Esophagus (tissue), 2 donors: ENCODE results near the gene CDC5L. TPM values are rescaled to one million over a fixed set of nuclear protein-coding genes. Genes with fewer than 3 reads are reported as not detected.

Experiments
- H3K27ac ChIP-seq, 2 donors: one replicate each; pipeline ENCODE4 v1.5.1; 2013; ENCODE audit warnings: low read depth in 2 of 2, mild to moderate bottlenecking in 2 of 2, inconsistent platforms in 1 of 2, low read length in 1 of 2, moderate library complexity in 1 of 2
- H3K27me3 ChIP-seq, 2 donors: one replicate each; pipeline ENCODE4 v1.6.1; 2013; ENCODE audit warnings: low read length in 2 of 2, control low read depth in 1 of 2, mild to moderate bottlenecking in 1 of 2; ENCODE audit not compliant: insufficient read depth in 2 of 2, control insufficient read depth in 1 of 2
- H3K36me3 ChIP-seq, 2 donors: one replicate each; pipeline ENCODE4 v1.6.1; 2013; ENCODE audit warnings: low read length in 1 of 2; ENCODE audit not compliant: control insufficient read depth in 2 of 2, insufficient read depth in 2 of 2
- H3K4me1 ChIP-seq, 2 donors: one replicate each; pipeline ENCODE4 v1.6.1; 2013; ENCODE audit warnings: low read length in 1 of 2; ENCODE audit not compliant: control insufficient read depth in 2 of 2, insufficient read depth in 2 of 2
- H3K4me3 ChIP-seq, 2 donors: one replicate each; pipeline ENCODE4 v1.5.1; 2013; ENCODE audit warnings: low read length in 2 of 2, mild to moderate bottlenecking in 2 of 2, low read depth in 1 of 2, moderate library complexity in 1 of 2
- H3K9me3 ChIP-seq, 2 donors: one replicate each; pipeline ENCODE4 v1.6.1; 2013; ENCODE audit warnings: mild to moderate bottlenecking in 2 of 2, low read depth in 1 of 2, low read length in 1 of 2, moderate library complexity in 1 of 2; ENCODE audit not compliant: control insufficient read depth in 2 of 2, insufficient read depth in 1 of 2
- WGBS, 2 donors: extraction: QIAGEN DNeasy Blood & Tissue Kit; methylation state at CpG; one replicate each; pipeline ENCODE4 v1.1.7; 2013; 5-methylcytosine and 5-hydroxymethylcytosine counted together
- polyA plus RNA-seq, 2 donors: library from polyadenylated mRNA; stranded (reverse); fragments of 200-250 nt; gene quantifications; one replicate each; pipeline ENCODE4 v1.2.3, GENCODE V29; 2013
- donor health status: healthy with polysubstance abuse.
- donor health status: Bipolar disorder and iron deficiency.

Gene CDC5L
- polyA plus RNA-seq, 2 donors = 4.6 to 7.8 TPM

- Histone ChIP-seq H3K4me1 (no peaks in the 10 kb centered on the region), H3K27me3 (no peaks in the 10 kb centered on the region), H3K36me3 (no peaks in the 10 kb centered on the region), H3K27ac (no peak overlapping the region), H3K4me3 (no peak overlapping the region), H3K9me3 (peaks cover 0 to 2% of the 10 kb centered on the region in 2 donors)
- WGBS, 2 donors = 92 to 93% methylated on average over 5 of the region's 5 CpGs
Measured at GRCh38 chr6:44497807-44498206, 110.3 kb downstream of the CDC5L start.

- Histone ChIP-seq H3K4me3 (no peak overlapping the region), H3K4me1 (no peaks in the 10 kb centered on the region), H3K27ac (no peak overlapping the region), H3K9me3 (peaks cover 0 to 2% of the 10 kb centered on the region in 2 donors), H3K27me3 (no peaks in the 10 kb centered on the region), H3K36me3 (no peaks in the 10 kb centered on the region)
- 80 to 88% methylated on average over 5 of the region's 5 CpGs for WGBS, 2 donors
Measured at GRCh38 chr6:44498436-44498835, 110.9 kb downstream of the CDC5L start.

GRCh38 chr6:44499609-44500008, 112.1 kb downstream of the CDC5L start:
- peaks cover 0 to 4% of the 10 kb centered on the region in 2 donors for H3K9me3 ChIP-seq
- H3K36me3 ChIP-seq = no peaks in the 10 kb centered on the region
- H3K27ac ChIP-seq = no peak overlapping the region
- no peaks in the 10 kb centered on the region for H3K4me1 ChIP-seq
- no peaks in the 10 kb centered on the region for H3K27me3 ChIP-seq
- H3K4me3 ChIP-seq = no peak overlapping the region
- 67 to 78% methylated on average over 5 of the region's 5 CpGs for WGBS, 2 donors

Other genes starting within 250 kb of the CDC5L start
- under 1 TPM; 0.19 to 0.29 TPM for gene CAPN11, start 228.9 kb upstream of the CDC5L start, polyA plus RNA-seq
- under 1 TPM in 1 of 2 donors, not detected in 1; 0.05 TPM for gene MYMX, start 170.8 kb upstream of the CDC5L start, polyA plus RNA-seq
- 10 to 100 TPM; 11.6 to 18.5 TPM for gene SLC29A1, start 164.1 kb upstream of the CDC5L start, polyA plus RNA-seq
- 100 to 1,000 TPM; 129 to 403 TPM for gene HSP90AB1, start 140.6 kb upstream of the CDC5L start, polyA plus RNA-seq
- gene SLC35B2, start 130.2 kb upstream of the CDC5L start, polyA plus RNA-seq = 10 to 100 TPM in 1 of 2 donors, 1 to 10 TPM in 1; 4.3 to 13.0 TPM
- gene NFKBIE, start 122.2 kb upstream of the CDC5L start, polyA plus RNA-seq = 1 to 10 TPM; 3.8 to 8.1 TPM
- under 1 TPM in 1 of 2 donors, not detected in 1; 0.06 TPM for gene TMEM151B, start 117.3 kb upstream of the CDC5L start, polyA plus RNA-seq
- gene AARS2, start 74.4 kb upstream of the CDC5L start, polyA plus RNA-seq = 1 to 10 TPM; 7.0 to 8.5 TPM
- gene SPATS1, start 45.1 kb upstream of the CDC5L start, polyA plus RNA-seq = not detected